NCI-H187 treated with DMSO at 0.1 percent for 48 hours (cell line): ENCODE data around the gene GPC1.

Source experiments
- DNase-seq: peaks from one replicate; lab custom pipeline; 2025; lab: John Stamatoyannopoulos, UW

The GPC1 gene

DNA sequence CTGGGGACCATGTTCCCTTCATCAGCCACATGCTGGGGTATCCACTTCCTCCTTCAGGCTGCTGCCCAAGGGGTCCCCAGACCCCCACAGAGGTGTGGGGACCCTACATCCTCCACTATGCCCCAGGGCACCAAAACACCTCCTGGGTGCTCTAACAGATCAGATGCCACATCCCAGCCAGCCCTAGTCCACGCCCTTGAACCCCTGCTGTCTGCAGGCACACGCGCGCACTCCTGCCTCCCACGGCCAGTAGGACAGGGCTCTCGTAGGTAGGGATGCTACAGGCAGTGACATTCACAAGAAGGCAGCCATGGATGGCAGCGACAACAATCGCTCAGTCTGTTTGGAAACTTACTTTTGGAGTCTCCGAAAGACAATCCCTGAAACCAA is 3.0 kb upstream of the GPC1 start:
- DNase-seq = no peak

DNA sequence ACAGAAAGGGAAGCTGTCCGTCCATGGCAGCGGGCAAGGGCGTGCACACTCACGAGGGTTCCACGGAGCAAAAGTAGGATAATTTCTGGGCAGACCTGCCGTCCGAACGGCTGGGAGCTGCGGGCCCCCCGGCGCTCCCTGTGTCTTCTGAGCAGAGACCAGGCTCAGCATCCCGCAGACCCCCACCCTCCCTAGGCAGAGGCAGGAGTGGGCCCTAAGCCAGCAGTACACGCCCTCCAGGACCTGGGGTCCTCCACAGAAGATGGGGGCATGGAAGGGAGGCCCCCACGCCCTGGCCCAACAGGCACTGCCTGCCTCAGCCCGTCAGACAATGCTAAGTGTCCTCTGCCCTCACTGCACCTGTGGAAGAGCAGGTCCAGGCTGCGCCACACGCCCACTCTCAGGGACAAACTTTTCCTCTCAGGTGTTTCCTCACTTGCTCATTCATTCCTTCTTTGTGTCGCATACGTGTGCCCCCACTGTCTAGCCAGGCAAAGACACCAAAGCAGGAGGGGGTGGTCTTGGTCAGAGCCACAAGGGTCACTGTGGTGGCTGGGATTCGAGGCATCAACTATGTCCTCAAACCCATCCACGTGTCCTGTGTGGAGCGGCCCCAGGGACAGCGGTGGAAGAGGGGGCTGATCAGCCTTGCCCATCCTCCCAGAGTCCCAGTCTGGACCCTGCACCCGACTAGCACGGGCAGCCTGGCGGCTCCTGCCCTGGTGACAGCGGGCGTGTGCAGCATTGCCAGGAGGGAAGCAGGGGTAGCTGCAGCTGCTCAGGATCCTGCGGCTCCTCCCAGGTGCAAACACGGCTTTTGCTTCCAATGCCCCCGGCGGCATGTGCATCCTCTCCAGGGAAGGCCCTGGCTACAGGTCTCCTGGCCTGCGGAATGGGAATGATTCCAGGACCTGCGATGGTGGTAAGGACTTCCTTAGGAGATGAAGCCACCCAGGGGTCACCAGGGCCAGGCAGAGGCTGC is 2.4 kb upstream of the GPC1 start:
- DNase-seq = no peak

DNA sequence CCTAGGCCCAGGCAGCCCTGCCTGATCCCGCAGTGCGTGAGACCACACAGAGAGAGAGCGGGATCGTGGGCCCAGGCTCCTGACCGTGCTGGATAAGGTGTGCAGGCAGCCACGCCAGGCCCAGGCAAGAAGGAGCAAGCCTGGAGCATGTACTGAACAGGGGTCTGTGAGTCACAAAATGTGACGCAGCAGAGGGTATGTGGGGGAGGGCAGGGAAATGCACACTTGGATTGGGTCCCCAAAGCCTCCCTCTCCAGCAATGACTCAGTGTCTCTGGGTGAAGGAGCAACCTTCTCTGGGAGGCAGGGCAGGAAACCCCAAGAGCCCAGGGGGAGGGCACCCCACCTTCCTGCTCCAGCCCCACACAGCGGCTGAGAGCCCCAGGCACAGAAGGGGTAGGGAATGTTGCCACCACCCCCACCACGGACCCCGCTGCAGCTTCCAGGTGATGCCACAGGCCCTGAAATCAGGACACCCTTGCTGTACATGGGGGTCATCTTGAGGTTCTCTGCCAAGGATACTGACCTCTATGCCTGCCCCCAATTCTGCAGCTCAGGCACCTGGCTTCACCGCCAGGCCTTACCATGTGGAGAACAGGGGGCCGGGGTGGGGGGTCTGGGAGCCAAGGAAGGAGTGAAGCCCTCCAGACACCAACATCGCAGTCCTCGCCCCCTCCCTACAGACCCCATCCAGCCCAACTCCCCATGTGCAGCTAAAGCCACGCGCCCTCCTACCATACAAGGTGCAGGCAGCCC is 1.3 kb upstream of the GPC1 start:
- DNase-seq = no peak

DNA sequence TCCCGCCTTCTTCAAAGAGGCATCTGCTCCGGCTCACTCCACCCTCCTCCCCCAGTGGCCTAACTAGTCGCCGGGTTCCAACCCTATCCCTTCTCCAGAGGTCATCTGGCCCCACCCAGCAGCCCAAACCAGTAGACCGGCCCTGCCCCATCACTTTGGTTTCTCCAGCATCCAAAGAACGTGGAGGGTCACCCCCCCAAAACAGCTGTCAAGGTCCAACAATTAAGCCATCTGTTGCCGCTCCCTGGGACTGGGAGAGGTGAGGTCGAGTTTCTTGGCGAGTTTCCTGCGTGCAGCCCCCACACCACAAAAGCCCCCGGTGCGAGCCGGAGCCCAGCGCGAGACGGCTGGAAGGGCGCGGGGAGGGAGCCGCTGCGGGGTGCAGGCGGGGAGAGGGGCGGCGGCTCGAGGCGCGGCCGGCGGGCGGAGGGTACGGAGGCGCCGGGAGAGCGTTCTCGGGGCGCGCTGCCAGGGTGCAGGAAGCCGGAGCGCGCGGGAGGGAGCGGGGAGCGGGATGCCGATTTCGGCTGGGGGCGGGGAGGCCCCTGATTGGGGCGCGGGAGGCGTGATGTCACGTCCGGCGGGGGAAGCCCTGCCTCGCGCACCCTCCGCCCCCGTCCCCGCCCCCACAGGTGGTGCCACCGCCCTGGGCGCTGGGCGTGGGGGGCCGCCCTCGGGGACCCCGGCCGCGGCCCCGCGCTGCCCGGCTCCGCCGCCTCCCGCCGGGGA is 571 bp upstream of the GPC1 start:
- no peak for DNase-seq

DNA sequence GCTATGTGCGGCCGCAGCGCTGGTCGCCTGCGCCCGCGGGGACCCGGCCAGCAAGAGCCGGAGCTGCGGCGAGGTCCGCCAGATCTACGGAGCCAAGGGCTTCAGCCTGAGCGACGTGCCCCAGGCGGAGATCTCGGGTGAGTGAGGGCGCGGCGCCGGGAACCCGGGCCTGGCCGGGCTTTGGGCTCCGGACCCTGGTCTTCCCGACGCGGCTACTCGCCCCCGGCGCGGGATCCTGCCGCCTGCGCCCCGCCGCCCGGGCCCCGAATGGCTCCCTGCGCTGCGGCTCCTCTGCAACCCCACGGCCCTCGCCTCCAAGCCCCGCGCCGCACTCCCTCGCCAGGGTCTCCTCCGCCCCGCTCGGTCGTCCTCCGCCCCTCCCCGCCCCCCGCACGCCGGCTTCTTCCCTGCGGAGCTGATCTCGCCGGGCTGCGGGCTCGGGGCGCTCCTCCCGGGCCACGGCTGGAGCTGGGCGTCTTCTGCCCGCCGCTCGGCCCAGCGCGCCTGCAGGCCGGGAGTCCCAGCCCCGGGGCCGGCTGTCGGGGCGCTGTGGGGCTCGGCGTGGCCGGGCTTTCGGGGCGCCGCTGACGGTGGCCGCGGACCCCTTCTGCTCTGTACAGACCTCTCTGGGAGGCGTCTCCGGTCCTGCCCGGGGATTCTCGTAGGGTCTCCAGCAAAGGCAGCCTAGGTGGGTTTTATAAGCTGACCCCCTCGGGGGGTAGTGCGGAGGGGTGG is 652 bp downstream of the GPC1 start:
- no peak for DNase-seq

DNA sequence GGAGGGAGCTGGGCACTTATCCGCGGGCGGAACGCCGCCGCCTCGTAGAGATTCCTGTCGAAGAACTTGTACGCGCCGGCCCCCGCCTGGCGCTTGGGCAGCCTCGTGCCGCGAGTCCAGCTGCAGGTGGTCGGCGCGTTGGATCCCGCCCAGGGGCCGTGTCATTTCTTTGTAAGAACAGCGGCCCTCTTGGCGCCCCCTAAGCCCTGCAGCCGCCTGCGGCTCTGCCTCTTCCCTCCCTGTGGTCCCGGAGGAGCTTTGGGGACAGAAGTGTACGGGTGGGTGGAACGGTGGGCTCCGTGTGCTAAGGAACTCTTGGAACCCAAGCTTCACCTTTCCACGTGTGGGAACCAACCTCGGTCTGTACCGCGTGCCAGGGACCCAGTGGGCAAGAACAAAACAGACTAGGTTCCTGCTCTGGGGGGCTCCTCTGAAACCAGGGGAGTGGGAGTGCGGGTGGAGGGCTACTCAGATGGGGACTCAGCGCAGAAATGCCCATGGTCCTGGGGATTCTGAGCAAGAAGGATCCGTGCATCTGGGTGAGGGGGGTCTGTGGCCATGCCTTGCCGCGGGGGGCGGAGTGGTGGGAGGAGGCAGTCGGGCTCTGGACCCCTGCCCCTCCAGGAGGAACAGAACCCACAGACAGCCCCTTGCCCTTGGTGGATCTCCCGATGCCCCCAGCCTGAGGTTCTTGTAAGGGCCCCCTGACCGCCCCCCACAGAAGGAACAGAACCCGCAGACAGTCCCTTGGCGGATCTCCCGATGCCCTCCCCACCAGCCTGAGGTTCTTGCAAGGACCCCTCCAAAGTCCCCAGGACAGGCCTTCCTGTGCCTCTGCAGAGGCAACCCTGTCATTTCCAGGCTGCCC is 1.5 kb downstream of the GPC1 start:
- no peak for DNase-seq

DNA sequence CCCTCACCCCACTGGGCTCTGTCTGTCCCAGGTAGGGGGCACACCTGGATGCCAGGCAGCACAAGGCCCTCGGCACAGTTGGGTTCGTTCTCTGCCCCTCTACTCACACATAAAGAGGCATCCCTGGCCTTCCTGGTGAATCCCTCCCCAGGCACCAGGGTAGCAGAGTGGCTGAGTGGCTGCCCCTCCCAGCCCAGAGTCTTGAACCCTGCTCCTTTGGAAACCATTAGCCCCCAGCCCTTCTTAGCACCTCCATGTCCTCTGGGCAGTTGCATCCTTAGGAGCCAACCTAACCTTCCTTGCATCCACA is 2.0 kb downstream of the GPC1 start:
- no peak for DNase-seq

DNA sequence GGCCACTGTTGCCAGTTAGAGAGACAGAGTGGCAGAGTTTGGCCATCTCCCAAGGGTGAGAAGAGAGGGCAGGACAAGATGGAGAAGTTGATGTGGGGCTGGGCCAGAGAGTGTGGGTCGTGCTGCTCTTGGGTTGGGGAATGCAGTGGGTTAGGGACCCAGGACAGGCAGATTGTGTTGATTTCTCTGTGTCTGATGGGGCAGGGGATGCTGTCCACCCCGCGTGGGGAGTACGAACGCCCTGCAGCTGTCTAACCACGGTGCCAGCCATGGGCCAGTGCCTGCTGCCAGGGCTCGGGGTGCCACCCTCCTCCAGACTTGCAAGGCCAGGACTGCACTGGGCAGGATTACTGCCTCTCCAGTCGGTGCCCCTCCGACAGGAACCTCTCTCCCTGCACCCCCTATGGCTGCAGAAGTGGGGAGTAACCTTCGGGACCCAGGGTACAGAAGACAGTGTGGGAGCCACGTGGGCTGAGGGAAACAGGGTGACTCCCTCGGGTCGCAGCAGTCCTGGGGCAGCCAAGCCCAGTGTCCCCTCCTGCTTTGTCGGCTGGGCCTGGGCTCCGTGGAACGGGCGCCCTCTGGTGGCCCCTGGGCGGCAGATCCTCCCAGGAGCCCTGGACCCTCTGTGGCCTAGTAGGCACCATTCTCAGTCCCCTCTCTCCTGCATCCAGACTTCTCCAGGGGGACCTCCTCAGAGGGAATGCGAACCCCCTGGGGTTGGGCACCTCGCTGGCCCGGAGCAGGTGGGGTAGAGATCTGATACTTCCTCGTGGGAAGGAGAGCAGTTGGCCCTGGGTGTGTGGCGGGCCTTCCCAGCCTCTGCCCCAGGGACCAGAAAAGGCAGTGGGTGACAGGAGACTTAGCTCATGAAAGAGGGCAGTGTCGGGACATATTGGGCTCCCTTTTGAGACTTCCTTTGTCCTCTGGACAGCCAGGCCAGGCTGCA is 2.7 kb downstream of the GPC1 start:
- no peak for DNase-seq

DNA sequence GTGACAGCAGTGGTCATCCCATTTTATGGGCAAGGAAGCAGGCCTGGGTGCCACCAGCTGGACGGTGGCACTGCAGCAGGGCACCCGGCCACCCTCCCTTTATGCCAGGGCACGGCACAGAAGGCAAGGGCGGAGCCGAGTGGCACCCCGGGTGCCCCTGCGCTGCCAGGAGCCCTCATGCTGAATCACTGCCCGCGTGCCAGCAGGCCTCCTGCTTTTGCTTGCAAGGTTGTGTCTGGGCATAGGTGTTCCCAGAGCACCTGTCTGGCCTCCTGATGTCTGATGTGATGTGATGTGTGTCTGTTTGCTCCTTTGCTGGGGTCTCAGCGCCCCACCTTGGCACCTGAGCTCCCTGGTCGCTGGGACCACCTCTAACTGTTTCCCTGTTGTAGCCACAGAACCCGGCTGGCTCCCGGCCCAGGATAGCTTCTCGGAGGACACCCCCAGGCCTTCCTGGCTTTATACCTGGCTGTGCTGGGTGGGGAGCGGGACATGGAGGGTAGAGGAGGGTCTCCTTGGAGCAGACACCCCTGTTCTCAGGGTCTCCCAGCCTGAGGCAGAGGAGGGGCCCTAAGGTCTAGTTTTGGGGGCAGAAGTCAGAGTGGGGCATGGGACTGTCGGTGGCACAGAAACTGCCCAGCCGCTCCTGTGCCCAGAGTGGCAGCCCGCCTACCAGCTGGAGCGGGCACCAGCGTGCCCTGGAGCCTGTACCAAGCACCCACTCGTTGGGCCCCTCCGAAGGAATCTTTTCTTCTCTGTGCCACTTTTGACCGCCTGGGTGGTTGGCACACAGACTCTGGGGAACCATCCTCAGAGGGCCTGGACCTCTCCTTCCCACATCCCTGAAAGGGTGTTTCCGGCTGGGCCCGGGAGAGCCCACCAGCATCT is 3.6 kb downstream of the GPC1 start:
- DNase-seq = no peak

DNA sequence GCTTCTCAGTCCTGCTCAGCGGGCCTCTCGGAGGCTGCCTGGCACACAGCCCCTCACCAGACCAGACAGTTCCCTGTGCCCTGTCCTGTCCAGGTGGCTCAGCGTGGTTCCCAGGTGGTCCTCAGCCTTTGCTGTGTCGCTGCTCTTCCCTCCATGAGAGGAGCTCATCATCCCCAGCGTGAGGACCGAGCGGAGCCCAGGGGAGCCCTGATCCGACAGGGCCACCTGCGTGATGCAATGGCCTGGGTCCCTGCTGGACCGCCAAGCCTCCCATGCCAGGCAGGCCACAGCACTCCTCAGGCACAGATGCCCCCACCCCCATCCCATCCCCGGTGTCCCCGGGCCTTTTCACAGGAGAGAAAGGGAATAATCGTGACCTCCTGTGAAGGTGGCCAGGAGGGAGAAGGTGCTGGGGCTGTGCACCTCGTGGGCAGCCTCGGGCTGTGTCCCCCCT is 4.3 kb downstream of the GPC1 start:
- no peak for DNase-seq

DNA sequence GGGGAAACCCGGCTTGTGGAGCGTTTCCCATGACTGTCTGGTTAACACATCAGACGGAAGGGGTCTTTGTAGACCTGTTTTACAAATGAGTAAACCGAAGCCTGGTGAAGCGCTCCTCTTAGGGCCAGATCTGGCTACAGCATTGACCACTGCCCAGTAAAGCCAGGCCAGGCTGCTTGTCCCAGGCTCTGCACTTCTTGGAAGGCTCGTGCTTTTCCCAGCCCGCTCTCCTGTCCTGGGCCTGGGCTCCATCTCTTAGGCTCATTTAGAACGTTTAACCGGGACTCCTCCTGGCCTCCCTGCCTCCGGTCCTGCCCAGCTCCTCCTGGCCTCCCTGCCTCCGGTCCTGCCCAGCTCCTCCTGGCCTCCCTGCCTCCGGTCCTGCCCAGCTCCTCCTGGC is 4.8 kb downstream of the GPC1 start:
- no peak for DNase-seq

DNA sequence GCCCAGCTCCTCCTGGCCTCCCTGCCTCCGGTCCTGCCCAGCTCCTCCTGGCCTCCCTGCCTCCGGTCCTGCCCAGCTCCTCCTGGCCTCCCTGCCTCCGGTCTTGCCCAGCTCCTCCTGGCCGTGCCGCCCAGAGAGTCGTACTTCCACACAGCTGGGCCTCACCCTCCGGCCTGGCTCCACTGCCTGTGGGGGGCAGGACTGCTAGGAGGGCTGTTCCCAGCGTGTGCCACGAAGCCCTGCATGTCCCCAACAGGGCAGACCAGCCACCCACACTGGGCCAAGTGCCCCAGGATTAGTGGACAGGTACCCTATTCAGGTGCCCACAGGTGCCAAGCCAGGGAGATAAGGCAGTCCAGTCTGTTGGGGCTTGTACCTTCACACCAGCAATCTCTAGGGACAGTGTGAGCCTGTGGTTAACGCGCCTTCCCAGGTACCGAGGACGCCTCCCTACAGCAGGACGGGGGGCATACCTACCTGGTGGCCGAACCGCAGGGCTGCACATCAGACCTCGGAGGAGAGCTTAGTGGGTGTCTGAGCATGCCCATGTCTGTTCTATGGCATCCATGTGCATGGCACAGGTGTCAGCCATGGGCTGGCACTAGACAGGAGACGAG is 5.3 kb downstream of the GPC1 start:
- no peak for DNase-seq

DNA sequence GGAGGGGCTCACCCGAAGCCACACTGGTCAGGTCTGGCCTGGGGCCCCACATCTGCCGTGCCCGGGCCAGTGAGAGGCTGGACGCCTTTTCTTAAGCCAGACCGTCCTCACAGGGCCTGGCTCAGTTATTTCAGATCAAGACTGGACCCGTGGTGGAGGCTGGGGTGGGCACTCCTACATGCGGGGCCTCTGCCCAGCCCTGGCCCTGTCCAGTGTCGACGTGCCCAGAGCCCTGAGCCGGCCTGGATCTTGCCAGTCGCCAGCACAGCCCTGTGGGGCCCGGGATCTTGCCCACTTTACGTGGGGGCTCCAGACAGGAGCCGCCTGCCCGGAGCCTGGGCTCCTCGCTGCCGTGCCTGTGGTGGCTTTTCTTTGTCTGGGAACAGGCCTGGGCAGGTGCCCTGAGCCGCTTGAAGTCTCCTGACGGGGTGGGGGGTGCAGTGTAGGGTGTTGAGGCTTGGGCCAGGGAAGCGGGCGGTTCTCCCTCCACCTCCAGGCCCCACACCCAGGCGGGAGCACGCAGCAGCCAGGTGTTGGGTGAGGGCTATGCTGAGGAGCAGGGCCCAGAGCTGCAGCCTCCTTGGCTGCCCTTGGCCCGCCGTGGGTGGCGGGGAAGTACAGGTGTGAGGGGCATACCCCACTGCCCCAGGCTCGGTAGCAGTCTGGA is 6.0 kb downstream of the GPC1 start:
- no peak for DNase-seq

DNA sequence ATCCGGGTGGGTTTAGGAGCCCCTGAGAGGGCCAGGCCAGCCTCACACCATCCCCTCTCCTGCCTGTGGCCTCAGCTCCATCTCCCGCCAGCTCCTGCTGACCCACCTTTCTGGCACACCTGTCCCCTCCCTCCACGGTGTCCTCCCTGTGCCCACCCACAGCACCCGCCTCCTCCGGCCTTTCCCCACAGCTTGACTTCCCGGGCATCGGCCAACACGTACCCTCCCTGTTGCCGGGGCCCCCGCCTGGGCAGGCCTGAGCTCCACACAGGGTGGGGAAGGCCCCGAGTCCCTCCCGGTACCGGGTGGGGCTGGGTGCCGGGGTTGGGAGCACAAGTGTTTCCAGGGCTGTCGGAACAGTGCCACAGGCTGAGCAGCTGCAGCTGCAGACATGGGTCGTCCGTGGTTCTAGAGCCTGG is 6.5 kb downstream of the GPC1 start:
- no peak for DNase-seq

DNA sequence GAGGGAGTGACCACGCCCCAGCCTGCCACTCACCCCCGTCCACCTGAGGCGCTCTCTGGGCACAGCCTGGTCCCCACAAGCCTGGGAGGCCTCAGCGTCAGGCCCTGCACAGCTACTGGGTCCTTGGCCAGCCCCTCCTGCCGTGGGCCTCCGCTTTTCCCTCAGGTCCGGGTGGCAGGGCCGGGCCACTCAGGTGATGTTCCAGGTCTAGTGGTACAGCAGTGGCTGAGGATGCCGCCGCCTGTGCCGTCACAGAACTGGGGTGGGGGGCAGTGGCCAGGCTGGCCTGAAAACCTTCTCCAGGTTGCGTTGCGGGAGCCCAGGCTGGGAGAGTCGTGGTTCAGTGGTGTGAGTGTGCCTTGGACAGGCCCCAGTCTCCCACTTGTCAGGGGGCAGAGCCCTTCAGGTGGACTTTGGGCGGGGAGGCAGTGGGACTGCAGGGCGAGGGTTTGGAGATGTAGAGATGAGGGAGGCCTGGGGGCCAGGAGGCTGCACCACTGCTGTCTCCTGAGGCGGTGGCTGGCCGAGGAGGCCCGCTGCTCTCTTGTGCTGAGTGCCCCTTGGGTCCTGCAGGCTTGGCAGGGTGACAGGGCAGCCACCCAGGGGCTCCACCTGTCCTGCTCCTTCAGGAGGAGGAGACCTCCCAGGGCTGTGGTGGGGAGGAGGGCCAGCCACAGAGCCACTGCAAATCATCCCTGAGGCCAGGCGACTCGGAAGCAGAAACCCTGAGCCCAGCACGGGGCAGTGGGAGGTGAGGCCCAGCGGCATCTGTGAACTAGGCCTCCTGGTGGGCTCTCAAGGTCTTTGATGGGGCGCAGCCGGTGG is 7.6 kb downstream of the GPC1 start:
- DNase-seq = no peak

DNA sequence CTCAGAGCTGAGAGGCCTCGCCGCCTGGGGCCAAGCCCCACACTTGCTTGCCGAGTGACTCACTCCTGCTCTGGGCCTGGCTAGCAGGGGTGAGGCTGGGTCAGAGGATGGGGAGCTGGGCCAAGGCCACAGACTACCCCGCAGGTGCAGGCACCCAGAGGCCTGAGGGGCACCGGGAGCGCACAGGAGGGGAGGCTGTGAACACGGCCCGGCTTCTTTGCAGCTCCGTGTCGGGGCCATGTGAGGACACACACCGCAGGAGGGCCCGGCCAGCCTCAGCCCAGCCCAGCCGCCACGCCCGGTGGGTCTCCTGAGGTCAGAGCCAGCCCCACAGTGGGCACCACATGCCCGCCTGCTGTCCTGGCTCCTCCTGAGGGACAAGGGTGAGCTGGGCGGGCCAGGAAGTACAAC is 8.4 kb downstream of the GPC1 start:
- no peak for DNase-seq

DNA sequence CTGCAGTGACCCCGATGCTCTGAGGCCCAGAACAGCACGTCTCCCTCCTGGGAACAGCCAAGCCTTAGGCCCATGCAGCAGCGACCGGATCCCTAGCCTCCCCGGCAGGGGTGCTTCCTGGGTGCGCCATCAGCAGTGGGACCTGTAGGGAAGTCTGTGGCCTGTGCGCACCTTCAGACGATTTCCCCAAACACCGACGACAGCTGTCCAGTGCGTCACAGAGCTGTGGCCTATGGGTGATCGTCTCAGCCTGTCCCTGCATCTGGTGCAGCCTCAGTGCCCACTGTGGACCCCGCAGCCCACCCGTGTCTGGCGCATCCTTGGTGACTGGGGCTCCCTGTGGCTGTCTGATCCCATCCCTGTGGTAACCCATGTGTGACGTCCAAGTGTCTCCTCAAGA is 9.0 kb downstream of the GPC1 start:
- DNase-seq = no peak
